ENCODE data around the gene ANXA9.

Gene ANXA9

GRCh38 chr1:150969626-150970025, 12.5 kb upstream of the ANXA9 start:
- Mint-ChIP-seq H3K27ac (peak overlapping the region; percentile 81 to 95), H3K9me3 (no peaks in the 10 kb centered on the region), H3K36me3 (ENCODE audit: insufficient read depth) (peaks cover 27% of the 10 kb centered on the region), H3K4me3 (no peak overlapping the region), H3K4me1 (ENCODE audit: low read depth in 2 of 2) (peaks cover 38 to 43% of the 10 kb centered on the region in 2 donors), H3K27me3 (no peaks in the 10 kb centered on the region)
- no peak for ATAC-seq (replicated peaks)
- no peak for DNase-seq

DNA sequence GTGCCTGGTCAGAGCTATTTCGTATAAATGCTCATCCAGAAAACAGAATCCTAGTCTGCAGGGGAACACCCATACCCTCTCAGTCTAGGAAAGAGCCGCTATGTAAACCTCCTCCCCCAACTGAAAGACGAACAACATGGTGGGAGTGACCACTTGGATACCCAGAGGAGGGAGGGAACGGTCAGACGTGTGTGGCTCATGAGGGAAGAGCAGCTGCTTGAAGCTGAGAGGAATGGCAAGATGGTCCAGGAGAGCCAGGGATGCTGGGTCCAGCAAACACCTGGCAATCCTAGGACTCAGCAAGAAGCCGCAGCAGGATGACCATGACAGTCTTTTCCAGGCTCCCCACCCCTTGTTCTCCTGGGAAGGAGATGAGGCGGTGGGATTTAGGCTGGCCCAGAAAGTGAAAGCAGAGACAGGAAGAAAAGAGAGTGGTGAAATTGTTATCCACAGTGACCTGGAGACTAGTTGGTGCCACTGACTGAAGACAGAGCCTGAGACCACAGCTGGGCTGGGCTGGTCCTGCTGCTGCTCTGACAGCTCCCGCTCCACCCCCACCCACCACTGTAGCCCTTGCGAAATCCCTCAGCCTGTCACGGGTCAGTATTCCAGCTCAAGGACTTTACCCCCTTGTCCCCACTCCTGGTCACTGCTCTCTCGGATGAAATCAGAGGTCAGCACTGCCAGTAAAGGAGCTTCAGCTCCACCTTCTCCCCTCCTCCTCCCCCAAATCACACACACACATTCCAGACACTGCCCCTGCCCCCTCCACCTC, 11.1 kb upstream of the ANXA9 start:
- ATAC-seq (replicated peaks) (no peak), DNase-seq (no peak)
- peaks cover 27% of the 10 kb centered on the region for H3K36me3 Mint-ChIP-seq (ENCODE audit: insufficient read depth)
- H3K4me1 Mint-ChIP-seq (ENCODE audit: low read depth in 2 of 2) = peaks cover 38 to 44% of the 10 kb centered on the region in 2 donors
- H3K4me3 Mint-ChIP-seq = peak overlapping the region; percentile 85 to 92
- no peaks in the 10 kb centered on the region for H3K27me3 Mint-ChIP-seq
- H3K27ac Mint-ChIP-seq = peak overlapping the region; percentile 81 to 95
- no peaks in the 10 kb centered on the region for H3K9me3 Mint-ChIP-seq

GRCh38 chr1:150971583-150972416, 10.3 kb upstream of the ANXA9 start:
- DNase-seq (no peak), ATAC-seq (replicated peaks) (no peak)
- H3K36me3 Mint-ChIP-seq (ENCODE audit: insufficient read depth) = peaks cover 22% of the 10 kb centered on the region
- H3K27me3 Mint-ChIP-seq = no peaks in the 10 kb centered on the region
- no peaks in the 10 kb centered on the region for H3K9me3 Mint-ChIP-seq
- peak overlapping the region; percentile 92 to 95 for H3K27ac Mint-ChIP-seq
- peak overlapping the region; percentile 85 to 92 for H3K4me3 Mint-ChIP-seq
- H3K4me1 Mint-ChIP-seq (ENCODE audit: low read depth in 2 of 2) = peaks cover 46 to 51% of the 10 kb centered on the region in 2 donors

GRCh38 chr1:150972417-150972940, 9.6 kb upstream of the ANXA9 start:
- DNase-seq (no peak), ATAC-seq (replicated peaks) (no peak)
- Mint-ChIP-seq H3K36me3 (ENCODE audit: insufficient read depth) (peaks cover 16% of the 10 kb centered on the region), H3K27me3 (no peaks in the 10 kb centered on the region), H3K4me1 (ENCODE audit: low read depth in 2 of 2) (peaks cover 53 to 58% of the 10 kb centered on the region in 2 donors), H3K4me3 (peak overlapping the region; percentile 85 to 92), H3K27ac (peak overlapping the region; percentile 92 to 95), H3K9me3 (no peaks in the 10 kb centered on the region)

DNA sequence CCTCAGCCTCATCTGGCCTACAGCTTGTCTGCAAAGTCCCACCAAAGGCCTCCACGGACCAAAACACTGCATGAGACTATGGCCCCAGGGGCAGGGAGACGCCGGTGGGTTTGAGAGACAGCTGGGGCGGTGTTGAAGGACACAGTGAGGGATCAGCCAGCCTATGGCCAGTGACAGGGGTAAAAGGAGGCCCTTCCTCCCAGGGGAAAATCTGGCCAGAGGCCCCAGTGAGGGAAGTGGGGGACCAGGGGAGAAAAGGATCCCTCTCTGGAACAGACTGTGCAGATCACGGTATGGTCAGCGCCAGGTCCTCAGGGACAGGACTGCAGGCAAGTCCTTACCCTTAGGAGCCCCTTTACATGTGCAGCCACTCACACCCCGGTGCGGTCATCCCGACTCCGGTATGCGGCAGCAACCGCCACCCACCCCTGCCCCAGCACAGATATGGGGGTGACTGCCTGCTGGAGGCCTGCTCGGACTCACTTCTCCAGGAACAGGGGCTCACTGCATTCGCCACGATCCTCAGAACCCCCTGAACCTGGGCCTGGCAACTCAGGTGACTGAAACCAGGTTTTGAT, 8.7 kb upstream of the ANXA9 start:
- Mint-ChIP-seq H3K4me3 (peak overlapping the region; percentile 85 to 92), H3K36me3 (ENCODE audit: insufficient read depth) (peaks cover 10% of the 10 kb centered on the region), H3K27ac (peak overlapping the region; percentile 92 to 95), H3K27me3 (no peaks in the 10 kb centered on the region), H3K4me1 (ENCODE audit: low read depth in 2 of 2) (peaks cover 55 to 57% of the 10 kb centered on the region in 2 donors), H3K9me3 (no peaks in the 10 kb centered on the region)
- ATAC-seq (replicated peaks) (no peak), DNase-seq (no peak)

- Mint-ChIP-seq H3K36me3 (ENCODE audit: insufficient read depth) (peaks cover 12% of the 10 kb centered on the region), H3K27ac (peak overlapping the region; percentile 92 to 95), H3K4me3 (peak overlapping the region; percentile 85 to 92), H3K4me1 (ENCODE audit: low read depth in 2 of 2) (peaks cover 55 to 56% of the 10 kb centered on the region in 2 donors), H3K9me3 (no peaks in the 10 kb centered on the region), H3K27me3 (no peaks in the 10 kb centered on the region)
- DNase-seq = peak; percentile 12 to 40 (median 17)
- peak; percentile 45 for ATAC-seq (replicated peaks)
These were observed 8.1 kb upstream of the ANXA9 start for GRCh38 chr1:150973836-150974579.

- peaks cover 12% of the 10 kb centered on the region for H3K36me3 Mint-ChIP-seq (ENCODE audit: insufficient read depth)
- peak within 1 kb of the TSS; percentile 92 to 95 for H3K27ac Mint-ChIP-seq
- H3K4me1 Mint-ChIP-seq (ENCODE audit: low read depth in 2 of 2) = peaks cover 52 to 60% of the 10 kb centered on the region in 2 donors
- H3K27me3 Mint-ChIP-seq = no peaks in the 10 kb centered on the region
- H3K4me3 Mint-ChIP-seq = peak within 1 kb of the TSS; percentile 85 to 92
- H3K9me3 Mint-ChIP-seq = no peaks in the 10 kb centered on the region
- peak; percentile 75 for ATAC-seq (replicated peaks)
- DNase-seq = peak; percentile 69 to 74 (median 71)
These were observed 7.3 kb upstream of the ANXA9 start, which contains the start of gene CERS2 for GRCh38 chr1:150974580-150975478. Gene CERS2, minus strand, starts transcription at chr1:150974835. Its CDS starts 5,745 bp downstream, at chr1:150969090.

DNA sequence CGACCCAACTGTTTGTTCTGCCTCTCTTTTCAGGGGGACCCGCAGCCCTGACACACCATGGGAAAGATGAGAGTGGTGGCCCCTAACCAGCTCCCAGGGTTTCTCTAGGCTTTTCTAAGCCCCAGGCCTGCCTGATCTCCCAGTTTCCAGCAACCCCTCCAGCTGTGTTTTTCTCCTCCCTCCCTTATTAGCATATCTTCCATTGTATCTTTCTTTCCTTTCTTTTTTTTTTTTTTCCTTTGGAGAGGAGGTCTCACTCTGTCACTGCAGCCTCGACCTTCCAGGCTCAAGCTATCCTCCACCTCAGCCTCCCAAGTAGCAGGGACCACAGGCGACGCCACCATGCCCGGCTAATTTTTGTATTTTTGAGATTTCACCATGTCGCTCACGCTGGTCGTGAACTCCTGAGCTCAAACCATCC, 5.7 kb upstream of the ANXA9 start:
- DNase-seq = no peak
- H3K36me3 Mint-ChIP-seq (ENCODE audit: insufficient read depth) = peaks cover 12% of the 10 kb centered on the region
- ATAC-seq (replicated peaks) = no peak
- H3K4me3 Mint-ChIP-seq = peak overlapping the region; percentile 82 to 85
- H3K27ac Mint-ChIP-seq = peak overlapping the region; percentile 78 to 84
- H3K9me3 Mint-ChIP-seq = no peaks in the 10 kb centered on the region
- peaks cover 41 to 48% of the 10 kb centered on the region in 2 donors for H3K4me1 Mint-ChIP-seq (ENCODE audit: low read depth in 2 of 2)
- H3K27me3 Mint-ChIP-seq = no peaks in the 10 kb centered on the region

GRCh38 chr1:150976879-150977694, 5.0 kb upstream of the ANXA9 start:
- ATAC-seq (replicated peaks) (peak; percentile 35), DNase-seq (peak; percentile 57 to 66 (median 63))
- H3K4me1 Mint-ChIP-seq (ENCODE audit: low read depth in 2 of 2) = peaks cover 34 to 41% of the 10 kb centered on the region in 2 donors
- peak overlapping the region; percentile 78 to 84 for H3K27ac Mint-ChIP-seq
- peak overlapping the region; percentile 82 to 85 for H3K4me3 Mint-ChIP-seq
- H3K9me3 Mint-ChIP-seq = no peaks in the 10 kb centered on the region
- H3K36me3 Mint-ChIP-seq (ENCODE audit: insufficient read depth) = peaks cover 12% of the 10 kb centered on the region
- no peaks in the 10 kb centered on the region for H3K27me3 Mint-ChIP-seq

GRCh38 chr1:150979092-150980056, 2.7 kb upstream of the ANXA9 start:
- no peaks in the 10 kb centered on the region for H3K27me3 Mint-ChIP-seq
- DNase-seq (peak; percentile 87 to 92 (median 89)), ATAC-seq (replicated peaks) (peak; percentile 49)
- peaks cover 17 to 25% of the 10 kb centered on the region in 2 donors for H3K4me1 Mint-ChIP-seq (ENCODE audit: low read depth in 2 of 2)
- H3K36me3 Mint-ChIP-seq (ENCODE audit: insufficient read depth) = peaks cover 9% of the 10 kb centered on the region
- peak overlapping the region in 1 of 2 donors; percentile 54 for H3K27ac Mint-ChIP-seq
- no peaks in the 10 kb centered on the region for H3K9me3 Mint-ChIP-seq
- H3K4me3 Mint-ChIP-seq = peak overlapping the region; percentile 40 to 82
